K562 (cell line): ENCODE measurements around the gene BMF. TPM values are rescaled to one million over a fixed set of nuclear protein-coding genes. Genes with fewer than 3 reads are reported as not detected.

Source experiments
- ATAC-seq: fragments of 200-7000 bp; cut with Tn5 transposase; 3 replicates; pipeline ENCODE4 v1.9.1; 2020; ENCODE audit warnings: moderate library complexity
- BruUV-seq: library from RNA; stranded (reverse); fragments of 400-500 nt; replicated peaks from 2 replicates; lab custom pipeline; 2021; lab: Mats Ljungman, UMichigan
- CTCF ChIA-PET: fragments of 300-600 bp; formaldehyde crosslinking; extraction: SDS; loops from one replicate; lab custom pipeline; 2021; ENCODE audit warnings: low intra/inter-chr PET ratio; lab: Yijun Ruan, JAX
- POLR2A ChIA-PET: fragments of 300-600, 350-650 bp; sonication (Branson Sonifier 250); formaldehyde crosslinking; extraction: SDS; loops from one replicate; lab custom pipeline; 2021; ENCODE audit warnings: antibody characterized with exemption, inconsistent platforms; lab: Yijun Ruan, JAX
- DNase-seq, 4 experiments: peaks; one replicate each; pipeline versions ENCODE4 v3.0.0 to v3.0.0-alpha.2; 2011 to 2018; ENCODE audit warnings: low spot score in 3 of 4, mixed read lengths in 3 of 4; ENCODE audit errors: extremely low read depth in 1 of 4
- FAIRE-seq: peaks from 2 replicates; lab custom pipeline; 2011; peaks lifted over from hg19 to GRCh38; lab: Jason Lieb, UNC
- H2AFZ ChIP-seq: 2 replicates; pipeline ENCODE4 v1.6.0; 2011; ENCODE audit warnings: low read depth, low read length, control low read depth, inconsistent platforms
- H3K27ac ChIP-seq: fragments of 200-600 bp; 3 replicates; pipeline ENCODE4 v1.8.0; 2011; ENCODE audit warnings: low read depth, mild to moderate bottlenecking, control low read depth, inconsistent platforms, low read length, moderate library complexity, mixed read lengths; ENCODE audit errors: extremely low read depth
- H3K27me3 ChIP-seq, 2 experiments: fragments of 300-600 bp in 1 of 2; 2 replicates in 1 of 2; 3 replicates in 1 of 2; pipeline versions ENCODE4 v1.6.0 to v1.8.0; 2011; ENCODE audit warnings: inconsistent platforms in 2 of 2, low read length in 2 of 2, mild to moderate bottlenecking in 1 of 2, mixed read lengths in 1 of 2, moderate library complexity in 1 of 2; ENCODE audit not compliant: control insufficient read depth in 2 of 2, insufficient read depth in 2 of 2
- H3K36me3 ChIP-seq: fragments of 300-600 bp; 3 replicates; pipeline ENCODE4 v1.8.0; 2011; ENCODE audit warnings: mild to moderate bottlenecking, low read length, inconsistent platforms; ENCODE audit not compliant: control insufficient read depth, insufficient read depth
- H3K4me1 ChIP-seq, 2 experiments: fragments of 200-600 bp in 1 of 2; replicated peaks in 1 of 2; 2 replicates in 1 of 2; 3 replicates in 1 of 2; pipeline versions ENCODE4 v1.5.1 to v1.8.0; 2011; ENCODE audit warnings: inconsistent platforms in 2 of 2, low read length in 2 of 2, mild to moderate bottlenecking in 1 of 2, mixed read lengths in 1 of 2, moderate library complexity in 1 of 2; ENCODE audit not compliant: control insufficient read depth in 2 of 2, insufficient read depth in 2 of 2
- H3K4me2 ChIP-seq: 2 replicates; pipeline ENCODE4 v1.6.1; 2011; ENCODE audit warnings: low read length, control low read depth, inconsistent platforms, mixed read lengths; ENCODE audit not compliant: insufficient read depth
- H3K4me3 ChIP-seq: fragments of 200-600 bp; sonication (generic), shearing (Covaris generic); 2 replicates; pipeline ENCODE4 v1.5.1; 2016; ENCODE audit warnings: control low read depth, inconsistent platforms
- H3K79me2 ChIP-seq: fragments of 200-600 bp; 3 replicates; pipeline ENCODE4 v1.8.0; 2011; ENCODE audit warnings: low read length, inconsistent platforms; ENCODE audit not compliant: control insufficient read depth, insufficient read depth
- H3K9ac ChIP-seq, 2 experiments: 2 replicates each; pipeline versions ENCODE4 v1.6.0 to v1.6.1; 2011; ENCODE audit warnings: low read depth in 2 of 2, low read length in 2 of 2, control low read depth in 1 of 2, inconsistent platforms in 1 of 2, mild to moderate bottlenecking in 1 of 2, mixed read lengths in 1 of 2; ENCODE audit not compliant: insufficient read depth in 1 of 2
- H3K9me1 ChIP-seq: one replicate; pipeline ENCODE4 v1.6.0; 2011; ENCODE audit warnings: inconsistent platforms, mild to moderate bottlenecking, low read length, moderate library complexity; ENCODE audit not compliant: control insufficient read depth, insufficient read depth
- H3K9me3 ChIP-seq: replicated peaks from 2 replicates; pipeline ENCODE4 v1.5.1; 2011; ENCODE audit warnings: low read depth, low read length, inconsistent platforms; ENCODE audit not compliant: control insufficient read depth, insufficient read depth
- H4K20me1 ChIP-seq: replicated peaks from 2 replicates; pipeline ENCODE4 v1.6.1; 2011; ENCODE audit warnings: low read length, inconsistent platforms, mixed read lengths; ENCODE audit not compliant: control insufficient read depth, insufficient read depth
- KAT8 ChIP-seq: fragments of 450-650 bp; IDR thresholded peaks from 2 replicates; pipeline ENCODE4 v1.6.1; 2016; ENCODE audit warnings: low read depth, mild to moderate bottlenecking
- NRF1 ChIP-seq, 2 experiments: fragments of 450-650 bp; IDR thresholded peaks in 1 of 2; conservative IDR thresholded peaks in 1 of 2; 2 replicates each; pipeline ENCODE4 v1.6.1; 2014; ENCODE audit warnings: mild to moderate bottlenecking in 2 of 2
- PHF8 ChIP-seq: fragments of 200-600 bp; sonication (generic); IDR thresholded peaks from 2 replicates; pipeline ENCODE4 v1.6.1; 2012; ENCODE audit warnings: mixed run types, mild to moderate bottlenecking, inconsistent platforms, low read length, moderate library complexity, borderline replicate concordance
- TBL1XR1 ChIP-seq, 2 experiments: IDR thresholded peaks; 2 replicates each; pipeline ENCODE4 v1.6.1; 2012; ENCODE audit warnings: improper control_type of control experiment in 2 of 2, low read length in 2 of 2, mild to moderate bottlenecking in 1 of 2
- ZNF764 ChIP-seq: fragments of 250-450 bp; sonication (Bioruptor Pico); IDR thresholded peaks from 2 replicates; pipeline ENCODE4 v1.4.0; 2020; ENCODE audit warnings: low read depth, mild to moderate bottlenecking, moderate library complexity
- WGBS: fragments of 100-300 bp; shearing (Covaris generic); methylation state at CpG from one replicate; pipeline ENCODE4 v1.1.6; 2016; ENCODE audit warnings: low coverage, mixed read lengths; ENCODE audit not compliant: insufficient coverage; ENCODE audit errors: missing lambda C conversion rate; 5-methylcytosine and 5-hydroxymethylcytosine counted together
- in situ Hi-C: fragments of 300-500 bp; cut with MboI; formaldehyde crosslinking; loops from 4 replicates; pipeline ENCODE4 v1.15.0; 2018; ENCODE audit warnings: inconsistent platforms, mixed read lengths
- intact Hi-C: fragments of 100-400 bp; cut with micrococcal nuclease; formaldehyde crosslinking; loops from 2 replicates; pipeline ENCODE4 v1.14.2; 2022
- polyA plus RNA-seq, 8 experiments: library from polyadenylated mRNA; depleted of rRNA in 4 of 8; stranded (reverse) in 5 of 8; unstranded in 3 of 8; fragments of >200 nt; fragmentation: Nextera tagmentation in 2 of 8; fragmentation: Illumina TruSeq in 1 of 8; extraction: Ambion mirVana in 2 of 8; extraction: Trizol in 1 of 8; gene quantifications; 2 replicates each; pipeline versions ENCODE4 v1.2.1 to v1.2.3, GENCODE V29; 2011 to 2014; ENCODE audit warnings: inconsistent platforms in 1 of 8, missing spikeins in 1 of 8
- total RNA-seq, 7 experiments: library from RNA; depleted of rRNA in 6 of 7; stranded (reverse); fragments of >200 nt in 6 of 7; fragmentation: Illumina TruSeq in 2 of 7; extraction: Trizol in 2 of 7; gene quantifications; 2 replicates each; pipeline versions ENCODE4 v1.2.1 to v1.2.3, GENCODE V29; 2011 to 2021; ENCODE audit warnings: low replicate concordance in 1 of 7
- TF ChIP-seq, protein P1 (sequence below): fragments of 250-450 bp; sonication (Bioruptor Pico); IDR thresholded peaks from 2 replicates; pipeline ENCODE4 v1.4.0; 2020; ENCODE audit warnings: mild to moderate bottlenecking, moderate library complexity

BMF gene
- total and polyA plus RNA-seq, 9 of the 15 experiments (the other 6 are each of a cell fraction or from before 2014, with no cell fraction given), result 0.25 to 0.91 (median 0.59) TPM; not detected in 2

DNA sequence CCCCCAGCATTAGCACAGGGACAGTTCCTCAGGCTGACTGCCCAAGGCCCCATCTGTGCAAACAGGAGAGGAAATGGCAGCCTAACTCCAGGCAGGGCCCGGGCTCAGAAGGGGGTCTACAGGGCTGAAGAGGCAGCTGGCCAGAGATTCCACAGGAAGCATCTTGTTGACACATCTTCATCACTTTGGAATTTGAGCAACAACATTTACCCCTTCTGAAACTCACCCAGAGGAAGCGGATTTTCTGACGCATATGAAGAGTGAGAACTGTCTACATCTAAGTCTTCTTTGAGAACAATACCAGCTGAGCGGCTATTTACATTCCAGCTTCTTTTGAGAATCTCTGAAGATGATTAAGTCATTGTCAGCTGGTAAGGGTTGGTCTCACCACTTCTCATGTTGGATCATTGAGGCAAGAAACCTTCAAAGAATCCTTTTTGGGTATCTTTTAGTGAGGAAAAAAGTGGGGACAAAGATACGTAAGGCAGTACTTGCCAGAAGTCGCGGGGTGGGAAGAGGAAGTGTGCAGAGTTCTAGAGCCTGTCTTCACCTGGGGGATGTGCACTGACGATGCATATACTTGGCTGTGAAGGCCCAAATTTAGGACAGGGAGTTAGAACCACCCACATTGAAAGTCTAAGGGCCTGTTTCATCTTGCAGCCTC is 44.3 kb downstream of the BMF start:
- Histone ChIP-seq H3K79me2 (no peaks in the 10 kb centered on the region), H3K9me3 (no peaks in the 10 kb centered on the region), H3K9ac (no peak overlapping the region), H4K20me1 (no peaks in the 10 kb centered on the region), H3K4me2 (no peak overlapping the region), H3K4me1 (peaks cover 0 to 4% of the 10 kb centered on the region in 2 experiments; a peak in 2 of 5 replicates), H2AFZ (no peak overlapping the region), H3K4me3 (no peak overlapping the region), H3K36me3 (no peaks in the 10 kb centered on the region), H3K27ac (no peak overlapping the region), H3K9me1 (no peaks in the 10 kb centered on the region), H3K27me3 (no peaks in the 10 kb centered on the region)
- WGBS, result 74% methylated on average over 8 of the region's 8 CpGs
- ChIA-PET POLR2A (no interaction called here), CTCF (no interaction called here)
- intact Hi-C loops (no loop called here), in situ Hi-C loops (no loop called here)
- TF ChIP-seq ZNF764 (CRISPR knock-in tag) (no peak), PHF8 (no peak), KAT8 (no peak), NRF1 (conservative IDR thresholded peaks at IDR 0.05 in 1 of 2, IDR thresholded peaks at IDR 0.05 in 1 of 2) (no peak), TBL1XR1 (IDR thresholded peaks at IDR 0.05; ENCODE audit: low read length in 2 of 2) (no peak)
- TF ChIP-seq, protein P1, sequence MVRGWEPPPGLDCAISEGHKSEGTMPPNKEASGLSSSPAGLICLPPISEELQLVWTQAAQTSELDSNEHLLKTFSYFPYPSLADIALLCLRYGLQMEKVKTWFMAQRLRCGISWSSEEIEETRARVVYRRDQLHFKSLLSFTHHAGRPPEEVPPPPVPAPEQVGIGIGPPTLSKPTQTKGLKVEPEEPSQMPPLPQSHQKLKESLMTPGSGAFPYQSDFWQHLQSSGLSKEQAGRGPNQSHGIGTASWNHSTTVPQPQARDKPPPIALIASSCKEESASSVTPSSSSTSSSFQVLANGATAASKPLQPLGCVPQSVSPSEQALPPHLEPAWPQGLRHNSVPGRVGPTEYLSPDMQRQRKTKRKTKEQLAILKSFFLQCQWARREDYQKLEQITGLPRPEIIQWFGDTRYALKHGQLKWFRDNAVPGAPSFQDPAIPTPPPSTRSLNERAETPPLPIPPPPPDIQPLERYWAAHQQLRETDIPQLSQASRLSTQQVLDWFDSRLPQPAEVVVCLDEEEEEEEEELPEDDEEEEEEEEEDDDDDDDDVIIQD (CRISPR knock-in tag), result no peak
- BruUV-seq, result no TSS peak
- FAIRE-seq (no peak), ATAC-seq (no peak), DNase-seq (no peak)
